Caco-2 (cell line): ENCODE results near the gene BATF3. TPM values are rescaled to one million over a fixed set of nuclear protein-coding genes. Genes with fewer than 3 reads are reported as not detected.

Experiments
- BruUV-seq: library from RNA; stranded (reverse); fragments of 400-500 nt; replicated peaks from 2 replicates; lab custom pipeline; 2021; lab: Mats Ljungman, UMichigan
- CTCF ChIA-PET: fragments of 300-600 bp; sonication (Branson Sonifier 250); formaldehyde crosslinking; loops from one replicate; lab custom pipeline; 2022; ENCODE audit warnings: antibody characterized with exemption; lab: Charles Lee
- POLR2A ChIA-PET: fragments of 300-600 bp; sonication (Branson Sonifier 250); formaldehyde crosslinking; loops from one replicate; lab custom pipeline; 2022; ENCODE audit warnings: antibody characterized with exemption; lab: Charles Lee
- DNase-seq, 2 experiments: peaks; one replicate each; pipeline versions ENCODE4 v3.0.0 to v3.0.0-alpha.2; 2020 to 2022
- H3K27me3 ChIP-seq: replicated peaks from 2 replicates; pipeline ENCODE4 v1.6.0; 2011; ENCODE audit warnings: low read length; ENCODE audit not compliant: control insufficient read depth, insufficient read depth
- H3K36me3 ChIP-seq: 2 replicates; pipeline ENCODE4 v1.5.1; 2011; ENCODE audit warnings: low read length; ENCODE audit not compliant: control insufficient read depth, insufficient read depth
- H3K4me1 ChIP-seq: fragments of 250-450 bp; sonication (Bioruptor Pico); 2 replicates; pipeline ENCODE4 v1.5.1; 2020; ENCODE audit warnings: mild to moderate bottlenecking
- H3K4me3 ChIP-seq: 2 replicates; pipeline ENCODE4 v1.5.1; 2011; ENCODE audit warnings: low read depth, mild to moderate bottlenecking, control low read depth, low read length
- H3K9me3 ChIP-seq: fragments of 250-450 bp; sonication (Bioruptor Pico); 2 replicates; pipeline ENCODE4 v1.5.1; 2020; ENCODE audit warnings: mild to moderate bottlenecking, moderate library complexity
- H3K27ac Mint-ChIP-seq: one replicate; pipeline ENCODE4 v1.8.0; 2022; ENCODE audit warnings: mixed read lengths; ENCODE audit not compliant: unreplicated experiment
- H3K27me3 Mint-ChIP-seq: one replicate; pipeline ENCODE4 v1.8.0; 2022; ENCODE audit warnings: mixed read lengths; ENCODE audit not compliant: insufficient read depth, unreplicated experiment
- H3K36me3 Mint-ChIP-seq: one replicate; pipeline ENCODE4 v1.8.0; 2022; ENCODE audit warnings: mild to moderate bottlenecking, mixed read lengths; ENCODE audit not compliant: insufficient read depth, unreplicated experiment
- H3K4me1 Mint-ChIP-seq: one replicate; pipeline ENCODE4 v1.8.0; 2022; ENCODE audit warnings: low read depth, mixed read lengths; ENCODE audit not compliant: unreplicated experiment
- H3K4me3 Mint-ChIP-seq: one replicate; pipeline ENCODE4 v1.8.0; 2022; ENCODE audit warnings: mild to moderate bottlenecking, moderate library complexity, mixed read lengths; ENCODE audit not compliant: unreplicated experiment
- H3K9me3 Mint-ChIP-seq: one replicate; pipeline ENCODE4 v1.8.0; 2022; ENCODE audit warnings: mixed read lengths; ENCODE audit not compliant: unreplicated experiment
- intact Hi-C: fragments of 100-400 bp; cut with micrococcal nuclease; formaldehyde crosslinking; loops from one replicate; pipeline ENCODE4 v1.10.0; 2022; ENCODE audit not compliant: unreplicated experiment
- total RNA-seq: library from RNA; stranded (reverse); gene quantifications from 2 replicates; pipeline ENCODE4 v1.2.3, GENCODE V29; 2022
- TF ChIP-seq, protein P1 (sequence below), 2 experiments: fragments of 200-600 bp in 1 of 2; IDR thresholded peaks; 1 replicate in 1 of 2; 2 replicates in 1 of 2; pipeline versions ENCODE4 v1.5.1 to v1.8.0; 2011 to 2022; ENCODE audit warnings: antibody characterized with exemption in 1 of 2, control low read depth in 1 of 2, inconsistent platforms in 1 of 2, low read depth in 1 of 2, low read length in 1 of 2, mild to moderate bottlenecking in 1 of 2, moderate library complexity in 1 of 2; ENCODE audit not compliant: insufficient read depth in 1 of 2, severe bottlenecking in 1 of 2, unreplicated experiment in 1 of 2

Gene BATF3
- total RNA-seq, 1 experiment from 2014 or later = 0.23 TPM

DNA sequence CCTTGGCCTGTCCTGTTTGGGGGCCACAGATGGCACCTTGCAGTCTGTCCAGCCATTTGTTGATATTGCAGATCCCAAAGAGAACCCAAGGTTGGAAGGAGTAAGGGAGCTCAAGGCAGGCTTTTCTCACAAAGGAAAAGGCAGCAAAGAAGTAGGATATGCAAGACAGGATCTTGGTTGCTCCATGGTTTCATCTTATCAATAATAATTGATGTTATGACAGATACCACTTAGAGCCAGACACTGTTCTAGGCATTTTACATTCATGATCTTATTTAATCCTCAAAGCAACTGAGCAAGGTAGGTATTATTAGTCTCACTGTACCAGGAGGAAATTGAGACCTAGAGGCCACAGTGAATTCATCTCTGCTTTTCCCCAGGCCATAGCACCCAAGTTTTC lies 28.8 kb downstream of the BATF3 start:
- BruUV-seq = no TSS peak
- H3K27me3 Mint-ChIP-seq = peaks cover 15% of the 10 kb centered on the region
- H3K4me1 Mint-ChIP-seq = peaks cover 6% of the 10 kb centered on the region
- H3K4me3 ChIP-seq = no peak overlapping the region
- DNase-seq = no peak
- no peaks in the 10 kb centered on the region; the same call in 1 of the 2 replicates for H3K27me3 ChIP-seq
- intact Hi-C loops = no loop called here
- no peak overlapping the region for H3K4me3 Mint-ChIP-seq
- TF ChIP-seq, protein P1, sequence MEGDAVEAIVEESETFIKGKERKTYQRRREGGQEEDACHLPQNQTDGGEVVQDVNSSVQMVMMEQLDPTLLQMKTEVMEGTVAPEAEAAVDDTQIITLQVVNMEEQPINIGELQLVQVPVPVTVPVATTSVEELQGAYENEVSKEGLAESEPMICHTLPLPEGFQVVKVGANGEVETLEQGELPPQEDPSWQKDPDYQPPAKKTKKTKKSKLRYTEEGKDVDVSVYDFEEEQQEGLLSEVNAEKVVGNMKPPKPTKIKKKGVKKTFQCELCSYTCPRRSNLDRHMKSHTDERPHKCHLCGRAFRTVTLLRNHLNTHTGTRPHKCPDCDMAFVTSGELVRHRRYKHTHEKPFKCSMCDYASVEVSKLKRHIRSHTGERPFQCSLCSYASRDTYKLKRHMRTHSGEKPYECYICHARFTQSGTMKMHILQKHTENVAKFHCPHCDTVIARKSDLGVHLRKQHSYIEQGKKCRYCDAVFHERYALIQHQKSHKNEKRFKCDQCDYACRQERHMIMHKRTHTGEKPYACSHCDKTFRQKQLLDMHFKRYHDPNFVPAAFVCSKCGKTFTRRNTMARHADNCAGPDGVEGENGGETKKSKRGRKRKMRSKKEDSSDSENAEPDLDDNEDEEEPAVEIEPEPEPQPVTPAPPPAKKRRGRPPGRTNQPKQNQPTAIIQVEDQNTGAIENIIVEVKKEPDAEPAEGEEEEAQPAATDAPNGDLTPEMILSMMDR (IDR thresholded peaks at IDR 0.05; ENCODE audit: insufficient read depth in 1 of 2, low read depth in 1 of 2, low read length in 1 of 2, severe bottlenecking in 1 of 2, unreplicated experiment in 1 of 2) = no peak
- ChIA-PET CTCF (no interaction called here), POLR2A (no interaction called here)
- H3K9me3 Mint-ChIP-seq = no peaks in the 10 kb centered on the region
- H3K36me3 Mint-ChIP-seq = no peaks in the 10 kb centered on the region
- H3K36me3 ChIP-seq = no peaks in the 10 kb centered on the region
- no peaks in the 10 kb centered on the region for H3K9me3 ChIP-seq
- H3K27ac Mint-ChIP-seq = no peak overlapping the region
- no peaks in the 10 kb centered on the region for H3K4me1 ChIP-seq

DNA sequence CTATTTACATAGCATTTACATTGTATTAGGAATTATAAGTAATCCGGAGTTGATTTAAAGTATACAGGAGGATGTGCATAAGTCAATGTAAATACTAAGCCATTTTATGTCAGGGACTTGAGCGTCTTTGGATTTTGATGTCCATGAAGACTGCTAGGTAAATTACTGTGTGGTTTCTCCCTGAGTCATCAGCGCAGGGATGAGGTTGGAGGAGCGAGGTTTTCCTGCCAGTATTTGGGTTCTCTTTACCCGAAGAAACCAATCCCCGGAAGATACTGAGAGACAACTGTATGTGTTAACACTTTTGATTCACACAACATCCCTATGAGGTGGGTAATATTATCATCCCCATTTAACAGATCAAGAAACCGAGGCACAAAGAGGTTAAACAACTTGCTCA lies 29.3 kb downstream of the BATF3 start:
- Mint-ChIP-seq H3K4me1 (peaks cover 6% of the 10 kb centered on the region), H3K4me3 (no peak overlapping the region), H3K9me3 (no peaks in the 10 kb centered on the region), H3K27me3 (peaks cover 15% of the 10 kb centered on the region), H3K36me3 (no peaks in the 10 kb centered on the region), H3K27ac (no peak overlapping the region)
- POLR2A ChIA-PET = no interaction called here
- no peak for DNase-seq
- CTCF ChIA-PET = no interaction called here
- Histone ChIP-seq H3K4me3 (no peak overlapping the region), H3K27me3 (no peaks in the 10 kb centered on the region; the same call in 1 of the 2 replicates), H3K36me3 (no peaks in the 10 kb centered on the region), H3K9me3 (no peaks in the 10 kb centered on the region), H3K4me1 (no peaks in the 10 kb centered on the region)
- intact Hi-C loops = no loop called here
- BruUV-seq = no TSS peak
- TF ChIP-seq, protein P1 (IDR thresholded peaks at IDR 0.05; ENCODE audit: insufficient read depth in 1 of 2, low read depth in 1 of 2, low read length in 1 of 2, severe bottlenecking in 1 of 2, unreplicated experiment in 1 of 2) = no peak

DNA sequence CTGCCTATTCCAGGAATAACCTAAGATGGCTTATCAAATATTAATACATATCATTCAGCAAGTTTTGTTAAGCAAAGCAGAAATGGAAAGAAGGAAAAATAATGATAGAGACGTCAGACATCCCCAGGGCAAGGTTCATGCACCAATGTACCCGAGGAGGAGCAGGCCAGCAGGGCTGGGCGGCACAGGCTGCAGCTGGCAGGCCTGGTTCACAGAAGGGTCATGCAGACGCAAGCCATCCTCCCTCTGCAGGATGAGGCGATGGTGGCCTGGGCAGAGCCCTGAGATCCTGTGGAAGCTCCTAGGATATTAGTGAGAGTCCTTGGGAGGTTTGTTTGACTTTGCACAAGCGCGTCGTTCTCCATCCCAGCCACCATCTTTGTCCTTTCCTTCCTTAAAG lies 30.0 kb downstream of the BATF3 start:
- CTCF ChIA-PET = no interaction called here
- TF ChIP-seq, protein P1 (IDR thresholded peaks at IDR 0.05; ENCODE audit: insufficient read depth in 1 of 2, low read depth in 1 of 2, low read length in 1 of 2, severe bottlenecking in 1 of 2, unreplicated experiment in 1 of 2) = no peak
- H3K4me3 ChIP-seq = no peak overlapping the region
- no peaks in the 10 kb centered on the region for H3K9me3 ChIP-seq
- intact Hi-C loops = loop anchor here (5.0 kb wide), 1 partner anchor 62 kb away; the partner anchor contains the start of gene ATF3
- BruUV-seq = no TSS peak
- Mint-ChIP-seq H3K9me3 (no peaks in the 10 kb centered on the region), H3K36me3 (no peaks in the 10 kb centered on the region), H3K27me3 (peaks cover 13% of the 10 kb centered on the region), H3K4me1 (peaks cover 6% of the 10 kb centered on the region), H3K4me3 (no peak overlapping the region), H3K27ac (no peak overlapping the region)
- no peak for DNase-seq
- POLR2A ChIA-PET = no interaction called here
- no peaks in the 10 kb centered on the region for H3K4me1 ChIP-seq
- H3K36me3 ChIP-seq = no peaks in the 10 kb centered on the region
- no peaks in the 10 kb centered on the region; the same call in 1 of the 2 replicates for H3K27me3 ChIP-seq
